ENCODE measurements around the gene FMNL2.
"Not testable (repeated sequence)": the region's sequence is repeated elsewhere in the genome, so short reads cannot be mapped to it uniquely, and the experiment has no call there.

Gene FMNL2

DNA sequence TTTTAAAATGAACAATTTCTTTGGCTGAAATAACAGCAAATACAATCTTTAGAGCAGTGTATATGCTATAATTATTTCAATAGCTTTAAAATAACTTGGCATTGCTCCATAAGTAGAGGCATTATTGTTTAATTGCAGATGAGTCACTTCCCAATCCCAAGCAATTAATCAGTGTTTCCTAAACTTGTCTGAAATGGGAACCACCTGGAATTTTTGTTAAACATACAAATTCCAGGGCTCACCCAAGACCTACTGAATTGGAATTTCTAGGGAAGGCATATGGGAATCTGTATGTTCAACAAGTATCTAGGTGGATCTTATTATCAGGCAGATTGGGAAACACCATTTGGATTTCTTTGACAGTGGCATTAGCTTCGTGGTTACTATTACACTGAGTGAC lies 27.1 kb upstream of the FMNL2 start:
- no peak for DNase-seq (ENCODE audit: low read depth)
- no peak overlapping the region for H3K4me3 ChIP-seq (ENCODE audit: low read depth, low read length)
- no peak for TF ChIP-seq CTCF (IDR thresholded peaks at IDR 0.05; ENCODE audit: control insufficient read depth, extremely low read depth, insufficient read depth)

- DNase-seq (ENCODE audit: low read depth): no peak
- TF ChIP-seq CTCF (IDR thresholded peaks at IDR 0.05; ENCODE audit: control insufficient read depth, extremely low read depth, insufficient read depth): no peak
Observed at GRCh38 chr2:152309352-152310214, 25.4 kb upstream of the FMNL2 start.

DNA sequence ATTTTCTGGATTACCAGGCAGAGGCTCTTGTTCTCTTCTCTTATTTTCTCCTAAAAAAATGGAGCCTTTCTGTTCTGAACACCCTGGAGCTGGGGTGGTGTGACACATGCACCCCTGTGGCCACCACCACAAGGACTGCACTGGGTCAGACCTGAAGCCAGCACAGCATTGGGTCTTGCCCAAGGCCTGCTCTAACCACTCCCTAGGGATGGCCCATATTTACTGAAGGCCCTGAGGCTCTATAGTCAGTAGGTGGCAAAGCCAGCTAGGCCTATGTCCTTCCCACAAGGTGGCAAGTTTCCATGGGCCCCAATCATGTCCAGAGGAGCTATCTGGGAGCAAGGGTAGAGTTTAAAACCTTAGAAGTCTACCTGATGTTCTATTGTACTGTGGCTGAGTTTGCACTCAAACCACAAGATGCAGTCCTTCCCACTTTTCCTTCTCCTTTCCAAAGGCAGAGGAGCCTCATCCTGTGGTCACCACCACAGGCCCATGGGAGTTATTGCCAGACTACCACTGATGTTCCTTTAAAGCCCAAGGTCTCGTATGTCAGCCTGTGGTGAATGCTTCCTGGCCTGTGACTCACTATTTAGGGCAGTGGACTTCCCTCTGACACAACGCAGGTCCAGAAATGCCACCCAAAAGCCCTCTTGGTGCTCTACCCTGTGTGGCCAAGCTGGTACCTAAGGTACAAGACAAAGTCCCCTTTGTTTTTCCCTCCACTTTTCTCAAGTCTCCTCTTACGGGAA lies 15.0 kb upstream of the FMNL2 start:
- no peak overlapping the region for H3K4me3 ChIP-seq (ENCODE audit: low read depth, low read length)
- no peak for DNase-seq (ENCODE audit: low read depth)
- TF ChIP-seq CTCF (IDR thresholded peaks at IDR 0.05; ENCODE audit: control insufficient read depth, extremely low read depth, insufficient read depth): no peak

More at GRCh38 chr2:152309352-152310214, 25.4 kb upstream of the FMNL2 start:
- H3K4me3 ChIP-seq (ENCODE audit: low read depth, low read length): no peak overlapping the region

GRCh38 chr2:152320814-152321213 lies 14.2 kb upstream of the FMNL2 start:
- H3K4me3 ChIP-seq (ENCODE audit: low read depth, low read length): no peak overlapping the region
- no peak for TF ChIP-seq CTCF (IDR thresholded peaks at IDR 0.05; ENCODE audit: control insufficient read depth, extremely low read depth, insufficient read depth)

DNA sequence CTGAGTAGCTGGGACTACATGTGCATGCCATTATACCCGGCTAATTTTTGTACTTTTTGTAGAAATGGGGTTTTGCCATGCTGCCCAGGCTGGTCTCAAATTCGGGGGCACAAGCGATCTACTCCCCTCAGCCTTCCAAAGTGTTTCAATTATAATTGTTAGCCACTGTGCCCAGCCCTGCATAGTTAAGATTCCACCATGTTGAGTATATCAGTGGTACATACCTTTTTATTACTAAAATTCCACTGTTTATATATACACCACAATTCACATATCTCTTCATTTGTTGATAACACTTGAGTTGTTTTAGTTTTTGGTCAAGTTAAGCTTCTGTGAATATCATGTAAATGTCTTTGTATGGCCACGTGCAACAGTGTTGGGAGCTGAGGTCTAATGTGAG lies 12.8 kb upstream of the FMNL2 start:
- DNase-seq (ENCODE audit: low read depth): no peak
- no peak overlapping the region for H3K4me3 ChIP-seq (ENCODE audit: low read depth, low read length)
- no peak for TF ChIP-seq CTCF (IDR thresholded peaks at IDR 0.05; ENCODE audit: control insufficient read depth, extremely low read depth, insufficient read depth)

More at GRCh38 chr2:152320814-152321213, 14.2 kb upstream of the FMNL2 start:
- DNase-seq (ENCODE audit: low read depth): no peak

GRCh38 chr2:152325126-152325525 lies 9.8 kb upstream of the FMNL2 start:
- not testable (repeated sequence) for DNase-seq (ENCODE audit: low read depth); H3K4me3 ChIP-seq (ENCODE audit: low read depth, low read length)

- no peak overlapping the region for H3K4me3 ChIP-seq (ENCODE audit: low read depth, low read length)
- DNase-seq (ENCODE audit: low read depth): no peak
Observed at GRCh38 chr2:152326710-152327109, 8.3 kb upstream of the FMNL2 start.

More at GRCh38 chr2:152326710-152327109, 8.3 kb upstream of the FMNL2 start:
- TF ChIP-seq CTCF (IDR thresholded peaks at IDR 0.05; ENCODE audit: control insufficient read depth, extremely low read depth, insufficient read depth): no peak

Measured in LNCaP clone FGC (cell line).